ENCODE measurements around the gene KRT33A. TPM values are rescaled to one million over a fixed set of nuclear protein-coding genes. Genes with fewer than 3 reads are reported as not detected.

The KRT33A gene
- total RNA-seq, 1 experiment from 2014 or later, result not detected

DNA sequence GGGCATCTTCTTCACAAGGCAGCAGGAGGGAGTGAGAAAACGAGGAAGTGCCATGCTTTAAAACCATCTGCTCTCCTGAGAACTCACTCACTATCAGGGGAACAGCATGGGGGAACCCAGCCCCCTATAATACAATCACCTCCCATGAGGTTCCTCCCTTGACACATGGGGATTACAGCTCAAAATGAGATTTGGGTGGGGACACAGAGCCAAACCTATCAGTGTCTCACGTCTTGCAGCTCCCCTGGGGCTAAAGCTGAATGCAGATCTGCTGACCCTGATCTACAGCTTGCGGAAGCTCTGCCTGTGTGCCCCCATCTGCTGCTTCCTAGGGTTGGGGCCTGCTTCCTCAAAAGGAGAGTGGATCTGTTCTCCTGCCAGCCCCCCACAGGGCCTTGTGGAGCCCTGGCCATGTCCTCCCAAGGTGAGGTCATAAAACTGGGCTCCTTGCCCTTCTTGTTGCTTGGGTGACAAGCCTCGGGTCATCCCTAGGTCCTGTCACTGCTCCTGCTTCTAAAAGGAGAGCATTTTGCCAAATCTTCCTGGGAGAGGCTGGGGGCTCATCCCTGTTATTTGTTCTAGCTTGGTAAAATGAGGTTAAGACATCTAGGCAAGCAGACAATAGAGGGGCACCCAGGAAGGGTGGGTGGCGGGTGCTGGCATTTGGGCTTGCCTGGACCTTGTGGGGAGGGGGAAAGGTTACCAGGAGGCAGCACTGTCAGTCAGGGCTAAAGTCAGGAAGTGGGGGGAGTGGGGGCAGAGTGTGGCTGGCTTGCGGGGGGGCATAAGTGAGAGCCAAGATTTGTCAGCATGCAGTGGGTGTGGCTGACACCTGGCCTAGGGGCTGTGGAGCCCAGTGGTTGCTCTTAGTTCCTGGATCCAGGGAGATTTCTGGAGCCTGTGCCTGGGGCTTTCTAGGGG, 16.0 kb downstream of the KRT33A start:
- in situ Hi-C loops (cut with HindIII; ENCODE audit: low sequenced_read_pairs), result no loop called here
- DNase-seq (ENCODE audit: low spot score), result peak; percentile 9

- DNase-seq (ENCODE audit: low spot score), result no peak
- in situ Hi-C loops (cut with HindIII; ENCODE audit: low sequenced_read_pairs), result no loop called here
These were observed 16.8 kb downstream of the KRT33A start for GRCh38 chr17:41333836-41334235.

- no peak for DNase-seq (ENCODE audit: low spot score)
- in situ Hi-C loops (cut with HindIII; ENCODE audit: low sequenced_read_pairs), result no loop called here
These were observed 17.5 kb downstream of the KRT33A start for GRCh38 chr17:41333098-41333497.

DNA sequence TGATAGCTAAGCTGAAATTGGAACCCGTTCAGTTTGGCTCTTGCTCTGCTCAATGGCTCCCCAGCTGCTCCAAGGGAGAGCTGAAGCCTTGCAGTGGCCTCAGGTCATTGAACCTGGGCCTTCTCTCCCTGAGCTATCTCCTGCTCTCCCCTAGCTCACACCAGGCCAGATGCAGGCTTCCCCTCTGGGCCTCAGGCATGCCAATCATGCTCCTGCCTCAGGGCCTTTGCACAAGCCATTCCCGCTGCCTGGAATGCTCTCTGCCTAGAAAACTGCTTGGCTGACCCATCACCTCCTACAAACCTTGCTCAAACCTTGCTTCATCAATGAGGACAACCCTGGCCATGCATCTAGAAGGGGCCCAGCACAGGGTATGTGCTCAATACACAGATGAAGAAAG, 18.4 kb downstream of the KRT33A start:
- DNase-seq (ENCODE audit: low spot score), result no peak
- in situ Hi-C loops (cut with HindIII; ENCODE audit: low sequenced_read_pairs), result no loop called here

GRCh38 chr17:41331606-41332005, 19.0 kb downstream of the KRT33A start:
- in situ Hi-C loops (cut with HindIII; ENCODE audit: low sequenced_read_pairs), result no loop called here
- no peak for DNase-seq (ENCODE audit: low spot score)

- DNase-seq (ENCODE audit: low spot score), result peak; percentile 22
- in situ Hi-C loops (cut with HindIII; ENCODE audit: low sequenced_read_pairs), result no loop called here
These were observed 21.2 kb downstream of the KRT33A start for GRCh38 chr17:41329279-41329948.

GRCh38 chr17:41328207-41328606, 22.4 kb downstream of the KRT33A start:
- in situ Hi-C loops (cut with HindIII; ENCODE audit: low sequenced_read_pairs), result no loop called here
- no peak for DNase-seq (ENCODE audit: low spot score)

- DNase-seq (ENCODE audit: low spot score), result no peak
- in situ Hi-C loops (cut with HindIII; ENCODE audit: low sequenced_read_pairs), result no loop called here
These were observed 23.1 kb downstream of the KRT33A start for GRCh38 chr17:41327411-41328120.

GRCh38 chr17:41326173-41327145, 24.2 kb downstream of the KRT33A start:
- in situ Hi-C loops (cut with HindIII; ENCODE audit: low sequenced_read_pairs), result no loop called here

GRCh38 chr17:41325611-41326010, 25.0 kb downstream of the KRT33A start:
- in situ Hi-C loops (cut with HindIII; ENCODE audit: low sequenced_read_pairs), result no loop called here
- DNase-seq (ENCODE audit: low spot score), result no peak

More at GRCh38 chr17:41326173-41327145, 24.2 kb downstream of the KRT33A start:
- DNase-seq (ENCODE audit: low spot score), result no peak

DNA sequence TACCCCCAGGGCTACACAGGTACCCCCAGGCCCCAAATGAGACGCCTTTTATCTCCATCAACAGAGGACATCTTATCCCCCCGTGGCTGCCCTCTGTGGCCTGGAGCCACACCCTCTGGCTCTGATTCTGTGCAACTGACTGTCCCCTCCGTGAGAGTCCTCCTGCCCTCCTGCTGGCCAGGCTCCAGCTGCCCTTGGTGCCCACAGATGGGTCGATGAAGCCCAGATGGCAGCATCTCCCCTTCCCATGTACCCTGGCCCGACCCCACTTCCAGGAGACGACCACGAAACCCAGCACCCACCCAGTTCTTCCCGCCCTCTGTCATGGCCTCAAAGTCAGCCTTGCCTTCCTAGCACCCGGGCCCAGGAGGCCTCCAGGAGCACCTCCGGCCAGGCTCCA, 25.5 kb downstream of the KRT33A start:
- in situ Hi-C loops (cut with HindIII; ENCODE audit: low sequenced_read_pairs), result no loop called here
- DNase-seq (ENCODE audit: low spot score), result no peak

DNA sequence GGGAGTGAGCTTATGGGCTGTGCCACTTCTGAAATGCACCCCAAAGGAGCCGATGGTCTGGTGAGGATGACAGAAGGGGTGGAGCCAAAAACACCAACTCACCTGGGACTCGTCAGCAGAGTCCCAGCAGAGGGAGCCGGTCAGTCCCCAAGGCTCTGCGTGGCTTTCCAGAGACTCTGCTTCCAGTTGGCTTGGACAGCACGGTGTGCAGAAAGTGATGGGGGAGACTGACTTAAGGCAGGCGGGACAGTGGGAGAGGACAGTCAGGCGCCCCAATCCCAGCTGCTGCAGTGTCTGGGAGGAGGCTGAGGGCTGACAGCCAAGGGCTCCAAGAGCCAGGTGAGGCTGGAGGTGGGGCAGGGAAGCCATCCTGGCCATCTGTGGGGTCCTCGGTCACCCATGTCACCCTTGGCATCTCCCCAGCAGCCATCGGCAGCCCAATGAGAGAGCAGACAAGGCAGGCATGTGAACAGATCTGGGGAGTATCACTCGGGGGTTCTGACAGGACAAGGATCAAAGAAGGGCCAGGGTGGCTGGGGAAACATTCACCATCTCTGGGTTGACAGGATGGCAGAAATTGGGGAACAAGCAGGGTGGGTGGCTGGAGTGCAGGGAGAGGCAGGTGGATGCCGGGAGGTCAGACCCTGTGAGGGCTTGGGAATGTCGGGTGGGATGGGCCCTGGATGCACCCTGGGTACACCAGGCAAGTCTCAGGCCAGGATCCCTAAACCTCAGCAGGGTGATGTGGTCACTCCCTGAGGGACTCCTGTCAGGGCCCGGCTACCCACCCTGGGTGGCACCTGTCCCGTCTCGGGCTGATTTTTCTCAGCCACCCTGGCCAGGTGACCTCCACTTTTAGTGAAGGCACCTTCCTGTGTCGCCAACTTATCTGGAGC, 26.2 kb downstream of the KRT33A start:
- peak; percentile 26 for DNase-seq (ENCODE audit: low spot score)
- in situ Hi-C loops (cut with HindIII; ENCODE audit: low sequenced_read_pairs), result no loop called here

DNA sequence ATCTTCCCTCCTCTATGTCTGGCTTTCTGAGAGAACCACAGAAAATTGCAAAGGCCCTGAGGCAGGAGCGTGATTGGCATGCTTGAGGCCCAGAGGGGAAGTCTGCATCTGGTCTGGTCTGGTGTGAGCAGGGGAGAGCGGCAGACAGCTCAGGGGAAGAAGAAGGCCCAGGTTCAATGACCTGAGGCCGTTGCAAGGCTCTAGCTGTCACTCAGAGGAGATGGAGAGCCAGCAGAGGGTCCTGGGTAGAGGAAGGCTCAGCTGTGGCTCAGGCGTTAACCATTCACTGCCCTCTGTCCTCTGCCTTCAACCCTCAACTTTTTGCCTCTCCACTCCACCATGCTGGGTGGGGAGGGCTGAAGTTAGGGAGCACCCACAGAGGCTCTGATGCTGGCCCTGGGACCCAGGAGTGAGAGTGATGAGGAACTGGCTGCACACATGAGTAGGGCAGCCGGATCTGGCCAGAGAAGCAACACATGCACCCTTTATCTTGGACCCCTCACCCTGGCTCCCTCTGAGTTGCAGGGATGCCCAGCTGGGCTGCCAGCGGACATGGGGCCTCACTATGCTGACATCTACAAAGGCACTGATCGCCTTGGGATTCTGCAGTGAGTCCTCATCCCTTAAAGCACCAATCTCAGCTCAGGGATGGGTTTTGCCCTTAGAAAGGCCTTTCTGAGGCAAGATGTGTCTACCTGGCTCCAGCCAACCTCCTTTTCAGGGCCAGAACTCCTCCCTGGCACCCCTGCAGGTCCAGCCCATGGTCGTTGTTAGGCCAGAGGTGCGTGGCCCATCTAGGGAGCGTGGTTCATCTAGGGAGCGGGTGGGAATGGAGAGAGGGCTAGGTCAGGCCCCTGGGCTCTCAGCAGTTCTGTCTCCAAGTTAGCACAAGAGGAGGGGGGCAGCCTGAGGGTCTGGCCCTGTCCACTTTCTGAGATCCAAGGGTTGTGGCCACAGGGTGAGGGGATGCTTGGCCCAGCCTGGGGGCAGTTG, 27.4 kb downstream of the KRT33A start:
- DNase-seq (ENCODE audit: low spot score), result no peak
- in situ Hi-C loops (cut with HindIII; ENCODE audit: low sequenced_read_pairs), result no loop called here

DNA sequence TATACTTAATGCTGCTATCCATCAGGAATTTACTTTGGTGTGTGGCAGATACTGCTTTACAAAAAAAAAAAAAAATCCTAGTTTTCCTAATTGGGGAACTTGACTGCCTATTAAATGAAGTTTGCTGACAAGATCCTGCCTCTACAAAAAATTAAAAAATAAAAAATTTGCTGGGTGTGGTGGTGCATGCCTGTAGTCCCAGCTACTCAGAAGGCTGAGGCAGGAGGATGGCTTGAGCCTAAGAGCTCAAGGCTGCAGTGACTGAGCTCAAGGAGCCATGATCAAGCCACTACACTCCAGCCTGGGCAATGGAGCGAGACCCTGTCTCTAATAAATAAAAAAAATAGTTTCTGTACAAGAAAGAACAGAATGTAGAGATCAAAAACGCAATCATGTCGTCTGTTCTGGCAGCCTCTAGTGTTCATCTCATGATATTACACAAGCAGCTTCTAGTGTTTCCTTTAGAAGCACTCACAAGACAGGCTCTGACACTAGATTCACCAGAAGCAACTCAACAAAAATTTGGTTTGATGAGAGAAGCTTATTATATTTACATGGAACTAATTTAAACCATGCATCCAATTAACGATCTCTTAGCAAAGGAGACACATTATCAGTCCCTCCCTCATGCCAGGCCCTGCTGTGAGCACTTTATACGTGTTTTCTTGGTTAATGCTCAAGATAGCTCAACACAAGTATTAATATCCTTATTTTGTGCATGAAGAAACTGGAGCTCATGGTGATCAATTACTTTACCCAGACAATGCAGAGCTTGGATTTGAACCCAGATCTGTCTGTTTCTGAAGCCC, 28.3 kb downstream of the KRT33A start:
- peak; percentile 62 for DNase-seq (ENCODE audit: low spot score)
- in situ Hi-C loops (cut with HindIII; ENCODE audit: low sequenced_read_pairs), result no loop called here

GRCh38 chr17:41318231-41318630, 32.4 kb downstream of the KRT33A start:
- in situ Hi-C loops (cut with HindIII; ENCODE audit: low sequenced_read_pairs), result no loop called here
- DNase-seq (ENCODE audit: low spot score), result no peak
